Cerebellar nuclear complex (tissue), 1 donor: ENCODE results near the gene TSPAN32.

Experiments used
- DNase-seq, 2 experiments: peaks; one replicate each; lab custom pipeline; 2025; lab: John Stamatoyannopoulos, UW

TSPAN32 gene

DNA sequence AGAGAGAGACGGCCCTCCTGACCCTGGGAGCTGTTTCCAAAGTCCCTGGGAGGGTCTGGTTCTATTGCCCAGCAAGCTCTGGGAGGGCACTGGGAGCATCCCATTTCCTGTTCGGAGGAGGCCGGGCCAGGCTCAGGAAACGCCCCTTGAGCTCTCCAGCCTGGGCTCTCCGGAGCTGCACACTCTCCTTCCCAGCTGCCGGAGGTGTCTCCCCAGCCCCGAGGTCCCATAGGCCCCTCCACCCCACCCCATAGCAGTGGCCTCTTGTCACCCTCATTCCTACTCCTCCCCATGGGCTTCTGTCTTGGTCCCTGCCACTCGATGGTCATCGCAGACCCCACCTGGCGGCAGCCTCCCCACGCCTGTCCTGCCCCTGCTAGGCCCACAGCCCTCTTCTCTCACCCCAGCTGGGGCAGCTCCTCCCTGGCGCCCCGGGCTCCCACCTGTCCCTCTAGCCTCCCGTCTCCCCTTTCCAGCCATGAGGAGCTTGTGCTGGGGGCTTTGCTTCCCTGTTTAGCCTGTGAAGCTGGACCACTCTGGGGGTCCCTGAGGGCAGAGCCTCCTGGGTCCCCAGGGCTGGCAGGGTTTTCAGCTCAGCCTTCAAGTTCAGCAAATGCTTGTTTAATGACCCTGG, 2.8 kb downstream of the TSPAN32 start:
- DNase-seq, result no peak

DNA sequence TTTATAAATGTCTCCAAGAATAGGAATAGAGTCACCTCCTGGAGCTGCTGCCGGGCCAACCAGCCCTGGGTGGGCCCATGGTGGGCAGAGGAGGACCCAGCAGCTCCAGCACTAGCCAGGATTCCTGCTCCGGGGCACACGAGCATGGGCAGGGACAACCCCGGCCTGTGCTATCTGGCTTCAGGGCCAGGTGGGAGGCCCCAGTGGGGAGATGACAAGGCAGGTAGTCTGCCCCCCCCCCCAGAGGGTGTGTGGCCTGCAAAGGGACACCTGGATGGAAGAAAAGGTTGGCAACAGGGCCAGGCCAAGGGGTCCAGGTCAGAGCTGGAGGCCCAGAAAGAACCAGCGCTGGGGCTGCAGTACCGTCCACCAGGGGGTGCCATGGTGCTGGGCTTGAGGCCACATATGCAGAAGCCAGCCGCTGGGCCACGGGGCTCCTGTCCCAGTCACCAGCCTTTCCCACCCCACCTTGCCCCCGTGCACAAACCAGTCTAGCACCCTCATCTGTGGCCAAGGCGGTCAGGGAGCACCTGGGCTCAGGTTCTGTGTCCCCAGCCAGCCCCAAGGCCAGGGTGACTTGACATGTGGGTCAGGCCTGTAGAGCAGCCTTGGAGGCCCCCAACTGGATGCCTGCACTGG, 3.4 kb downstream of the TSPAN32 start:
- DNase-seq, result no peak

GRCh38 chr11:2305788-2306451, 4.1 kb downstream of the TSPAN32 start:
- DNase-seq, result no peak

- no peak for DNase-seq
These were observed 4.6 kb downstream of the TSPAN32 start for GRCh38 chr11:2306452-2306823.

- DNase-seq, result no peak
These were observed 5.2 kb downstream of the TSPAN32 start for GRCh38 chr11:2306877-2307500.

DNA sequence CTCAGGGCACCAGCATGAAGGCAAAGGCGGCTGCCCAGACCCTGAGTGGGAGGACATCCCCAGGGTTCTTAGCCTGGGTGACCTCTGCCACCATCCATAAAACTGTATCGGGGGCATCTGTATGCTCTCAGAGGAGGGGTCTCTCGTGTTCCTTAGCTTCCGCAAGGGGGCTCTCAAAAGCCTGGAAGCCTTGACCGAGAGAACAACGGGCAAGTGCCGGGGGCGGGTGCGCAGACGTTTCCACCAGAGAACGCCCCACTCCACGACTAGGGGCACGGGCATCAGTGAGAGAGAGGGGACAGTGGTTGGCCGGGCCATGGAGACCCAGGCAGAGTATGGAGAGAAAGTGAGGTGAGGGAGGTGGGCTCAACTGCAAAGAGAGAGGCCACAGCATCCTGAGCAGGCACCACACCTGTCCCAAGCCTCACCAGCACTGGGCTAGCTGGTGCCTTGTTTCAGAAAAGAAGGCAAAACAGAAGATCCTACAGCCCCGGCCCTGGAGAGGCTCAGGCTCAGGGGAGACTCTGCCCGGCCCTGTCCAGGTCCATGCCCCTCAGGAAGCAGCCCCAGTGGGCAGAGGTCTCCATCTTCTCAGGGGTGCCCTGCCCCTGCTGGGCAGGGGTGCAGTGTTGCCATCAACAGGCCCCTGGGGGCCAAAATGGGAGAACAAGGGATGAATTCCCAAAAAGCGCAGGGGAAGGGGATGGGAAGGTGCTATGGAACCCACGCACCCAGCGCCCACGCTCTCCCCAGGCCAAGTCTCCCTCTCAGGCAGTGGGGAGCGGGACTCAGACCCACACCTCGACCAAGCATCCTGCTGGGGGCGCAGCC, 5.9 kb downstream of the TSPAN32 start:
- no peak for DNase-seq

DNA sequence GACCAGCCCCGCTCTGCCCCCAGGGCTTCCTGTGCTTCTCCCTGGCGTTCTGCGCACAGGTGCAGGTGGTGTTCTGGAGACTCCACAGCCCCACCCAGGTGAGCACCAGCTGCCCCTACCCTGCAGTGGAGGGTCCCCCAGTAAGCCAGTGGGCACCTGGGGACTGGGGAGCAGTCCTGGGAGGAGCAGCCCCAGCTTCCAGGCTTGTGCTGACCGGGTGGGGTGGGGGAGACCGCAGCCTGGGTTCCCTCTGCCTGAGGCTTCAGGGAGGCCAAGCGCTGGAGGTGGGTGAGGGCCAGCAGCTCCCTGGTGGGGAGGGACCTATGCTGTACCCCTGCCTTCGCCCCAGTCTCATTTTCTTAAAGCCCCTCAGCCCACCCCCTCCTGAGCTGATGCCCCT, 6.9 kb downstream of the TSPAN32 start:
- DNase-seq, result no peak

GRCh38 chr11:2309251-2310072, 7.6 kb downstream of the TSPAN32 start:
- DNase-seq, result no peak

GRCh38 chr11:2310073-2310785, 8.4 kb downstream of the TSPAN32 start:
- no peak for DNase-seq

- no peak for DNase-seq
These were observed 9.1 kb downstream of the TSPAN32 start for GRCh38 chr11:2310786-2311352.

DNA sequence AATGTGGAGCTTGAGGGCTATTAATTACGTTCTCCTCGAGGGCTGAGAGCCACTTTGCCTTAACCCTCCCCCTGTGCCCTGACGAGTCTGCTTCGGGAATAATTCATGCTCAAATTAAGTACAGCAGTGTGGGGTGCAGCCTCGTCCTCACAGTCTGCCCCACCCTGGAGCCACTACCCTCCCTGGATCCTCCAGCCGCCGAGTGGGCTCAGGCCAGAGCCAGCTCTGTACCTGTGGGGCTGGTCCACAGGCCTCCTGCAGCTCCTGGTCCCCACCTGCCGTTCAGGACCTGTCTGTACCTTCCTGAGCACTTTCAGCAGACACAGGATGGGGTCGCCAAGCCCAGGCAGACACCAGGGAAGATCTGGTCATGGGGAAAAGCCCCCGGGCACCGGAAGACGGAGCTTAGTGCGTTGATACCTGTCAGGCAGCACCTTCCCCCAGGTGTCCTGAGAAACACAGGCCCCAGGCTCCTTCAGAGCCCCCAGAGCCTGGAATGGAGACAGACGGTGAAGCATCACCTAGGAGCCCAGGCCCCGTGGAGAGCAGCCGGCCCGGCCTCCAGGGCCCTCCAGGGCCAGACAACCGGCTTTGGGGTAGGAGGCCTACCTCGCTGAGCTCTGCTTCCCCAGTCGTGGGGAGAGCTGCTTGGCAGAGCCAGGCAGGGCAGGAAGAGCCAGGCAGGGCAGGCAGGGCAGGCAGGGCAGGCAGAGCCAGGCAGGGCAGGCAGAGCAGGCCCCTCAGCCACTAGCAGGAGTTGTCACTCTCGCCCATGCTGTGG, 9.7 kb downstream of the TSPAN32 start:
- no peak for DNase-seq

DNA sequence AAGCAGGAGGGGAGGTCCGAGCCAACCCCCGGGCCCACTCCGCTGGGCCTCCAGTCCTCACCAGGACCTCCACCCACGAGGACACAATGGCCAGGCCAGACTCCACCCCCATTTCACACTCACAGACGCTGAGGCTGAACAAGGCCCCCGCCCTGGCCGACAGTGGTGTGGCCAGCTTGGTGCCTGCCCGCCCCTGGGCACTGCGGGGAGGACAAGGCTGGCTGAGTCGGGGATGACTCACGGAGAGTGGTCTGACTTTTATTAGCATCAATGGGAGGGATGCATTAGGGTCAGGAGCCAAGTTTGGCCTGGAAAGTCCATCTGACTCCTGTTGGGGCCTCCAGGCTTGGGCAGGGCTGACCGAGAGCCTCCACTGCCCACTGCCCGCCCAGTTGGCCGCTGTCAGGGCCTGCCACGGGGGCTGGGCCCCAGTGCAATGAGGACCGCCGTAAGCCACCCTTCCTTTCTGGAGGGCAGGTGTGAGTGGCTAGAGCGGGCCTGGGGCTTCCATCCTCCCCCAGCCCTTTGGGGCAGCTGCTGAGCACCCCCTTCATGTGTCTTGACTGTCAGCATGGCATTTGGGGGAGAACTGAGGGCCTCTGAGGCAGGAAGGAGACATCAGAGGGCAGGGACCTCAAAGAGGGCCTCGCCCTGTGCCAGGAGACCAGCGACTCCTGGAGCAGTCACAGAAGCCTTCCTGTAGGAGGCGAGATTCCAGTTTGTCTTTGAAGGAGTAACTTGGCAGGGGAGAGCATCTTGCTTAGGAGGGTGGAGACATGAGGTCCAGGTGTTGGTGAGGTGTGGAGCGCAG, 10.6 kb downstream of the TSPAN32 start:
- no peak for DNase-seq

- no peak for DNase-seq
These were observed 11.5 kb downstream of the TSPAN32 start for GRCh38 chr11:2313051-2313951.

DNA sequence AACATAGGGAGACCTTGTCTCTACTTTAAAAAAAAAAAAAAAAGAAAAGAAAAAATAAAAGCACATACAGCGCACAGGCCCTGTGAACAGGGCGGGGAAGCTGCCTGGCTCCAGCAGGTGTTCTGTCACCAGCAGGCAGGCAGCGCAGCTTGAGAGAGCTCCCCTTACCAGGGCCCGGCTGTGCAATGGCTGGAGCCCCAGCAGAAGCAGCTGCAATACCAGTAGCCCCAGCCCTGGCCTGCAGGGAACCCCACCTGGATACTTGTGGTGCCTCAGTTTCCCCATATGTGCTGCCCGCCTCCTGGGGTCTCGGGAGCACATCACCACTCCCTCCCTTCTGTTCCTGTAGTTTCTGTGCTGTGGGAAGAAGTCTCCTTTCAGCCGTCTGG, 12.3 kb downstream of the TSPAN32 start:
- DNase-seq, result no peak

DNA sequence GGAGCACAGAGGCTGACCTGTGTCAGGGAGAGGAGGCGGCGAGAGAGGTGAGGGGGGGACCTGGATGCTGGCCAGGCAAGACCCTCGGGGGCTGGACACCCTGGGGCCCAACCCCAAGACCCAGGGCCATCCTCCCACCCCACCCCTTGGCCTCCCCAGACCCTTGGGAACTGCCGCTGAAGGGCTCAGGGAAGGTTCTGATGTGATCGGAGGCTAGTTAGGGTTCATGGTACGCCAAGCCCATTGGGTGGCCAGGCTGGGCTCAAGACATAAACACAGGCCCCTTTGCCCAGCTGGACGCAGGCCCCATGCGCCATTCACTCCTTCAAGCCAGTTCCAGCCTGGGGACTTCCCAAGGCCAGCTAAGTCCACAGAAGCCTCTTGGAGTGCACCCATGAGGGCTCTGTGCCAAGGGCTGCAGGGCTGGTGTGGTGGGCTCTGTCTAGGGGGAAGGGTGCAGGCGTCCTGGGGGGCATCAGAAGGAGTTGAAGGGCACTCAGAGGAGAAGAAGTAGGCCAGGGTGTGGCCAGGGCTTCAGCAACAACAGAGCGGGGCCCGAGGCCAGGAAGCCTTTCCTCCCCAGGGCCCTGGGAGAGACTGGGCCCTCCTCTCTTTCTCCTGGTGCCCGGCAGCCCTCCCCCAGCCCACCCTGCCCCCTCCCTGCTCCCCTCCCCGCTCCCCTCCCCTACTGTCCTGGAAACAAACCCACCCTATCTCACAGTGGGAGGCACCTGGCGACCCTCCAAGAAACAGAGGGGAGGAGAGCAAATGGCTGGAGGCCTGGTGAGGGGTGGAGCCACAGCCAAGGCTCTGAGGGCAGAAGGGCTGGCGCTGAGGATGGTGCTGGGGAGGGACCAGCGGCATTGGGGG, 12.9 kb downstream of the TSPAN32 start:
- no peak for DNase-seq

DNA sequence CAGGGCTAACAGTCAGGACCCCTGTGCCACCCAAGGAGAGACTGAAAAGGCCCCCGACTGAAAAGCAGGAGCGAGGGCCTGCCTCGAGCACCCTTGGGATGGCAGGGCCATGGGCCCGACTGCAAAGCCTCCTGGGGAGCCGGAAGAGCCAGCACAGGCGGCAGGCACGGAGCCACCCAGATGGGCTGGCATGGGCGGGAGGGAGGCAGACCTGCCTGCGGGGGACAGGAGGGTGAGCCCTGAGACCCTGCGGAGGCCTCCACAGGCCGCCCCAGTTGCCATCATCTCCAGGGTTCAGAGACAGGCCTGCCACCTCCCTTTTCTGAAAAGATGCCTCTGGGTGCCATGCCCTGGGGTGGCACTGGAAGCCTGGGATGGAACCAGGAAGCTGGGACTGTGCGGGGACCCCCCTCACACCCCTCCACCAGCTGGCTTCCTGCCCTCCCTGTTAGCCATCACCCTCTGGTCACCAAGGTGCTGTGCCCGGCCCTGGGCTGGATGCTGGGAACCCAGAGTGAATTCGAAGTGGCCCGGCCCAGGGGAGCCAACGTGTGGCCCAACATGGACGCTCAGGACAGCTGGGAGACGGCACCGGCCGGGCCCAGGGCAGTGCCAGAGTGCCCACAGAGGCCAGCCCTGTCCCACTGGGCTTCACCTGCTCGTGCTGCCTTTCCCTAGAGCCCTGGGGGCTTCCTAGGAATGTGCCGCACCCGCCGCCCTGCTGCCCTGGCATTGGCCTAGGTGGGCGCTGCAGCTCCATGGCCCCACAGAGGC, 13.8 kb downstream of the TSPAN32 start:
- DNase-seq, result no peak
